ENCODE results near the gene NHLH2.

NHLH2 gene

DNA sequence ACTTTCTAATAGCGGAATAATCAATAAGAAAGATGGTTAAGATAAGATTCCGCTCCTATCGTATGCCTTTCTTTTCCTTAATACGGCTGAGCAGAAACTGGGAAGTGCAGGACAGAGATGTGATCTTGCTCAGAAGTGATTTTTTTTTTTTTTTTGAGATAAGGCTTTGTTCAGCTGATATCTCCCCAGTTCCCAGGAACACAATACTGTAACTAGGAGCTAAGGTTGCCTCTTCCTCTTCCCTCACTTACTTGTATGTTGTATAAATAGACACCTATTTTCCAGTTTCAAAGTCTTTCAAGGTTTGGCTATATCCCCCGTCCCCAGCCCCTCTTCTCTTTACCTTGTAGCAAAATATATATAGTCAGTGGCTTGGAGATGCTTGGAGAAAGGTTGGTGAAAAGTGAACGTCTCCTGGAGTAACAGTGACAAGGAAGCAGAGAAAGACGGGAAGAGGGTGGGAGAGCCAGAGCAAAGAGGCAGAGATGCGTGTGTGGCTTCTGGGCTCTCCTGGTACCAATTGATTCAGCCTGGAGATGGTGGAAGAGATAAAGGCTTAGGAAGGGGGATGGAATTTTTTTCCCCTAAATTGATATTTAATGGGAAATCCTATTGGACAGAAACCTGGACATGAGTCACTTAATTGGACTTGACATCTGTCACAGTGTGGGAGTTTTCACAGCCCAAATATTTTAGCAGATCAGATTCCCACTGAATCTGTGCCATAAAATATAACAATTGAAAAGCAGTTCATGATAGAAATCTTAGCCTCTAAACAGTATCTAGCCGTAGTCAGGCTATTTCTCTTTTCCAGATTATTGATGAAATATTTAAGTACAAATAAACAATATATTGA lies at the start of gene NHLH2:
Gene NHLH2 (minus strand): TSS at position 522 of the 856 bp plus-strand sequence. CDS start 2,754 bp downstream, outside the sequence.
- in situ Hi-C loops (cut with HindIII; ENCODE audit: low sequenced_read_pairs): no loop called here

DNA sequence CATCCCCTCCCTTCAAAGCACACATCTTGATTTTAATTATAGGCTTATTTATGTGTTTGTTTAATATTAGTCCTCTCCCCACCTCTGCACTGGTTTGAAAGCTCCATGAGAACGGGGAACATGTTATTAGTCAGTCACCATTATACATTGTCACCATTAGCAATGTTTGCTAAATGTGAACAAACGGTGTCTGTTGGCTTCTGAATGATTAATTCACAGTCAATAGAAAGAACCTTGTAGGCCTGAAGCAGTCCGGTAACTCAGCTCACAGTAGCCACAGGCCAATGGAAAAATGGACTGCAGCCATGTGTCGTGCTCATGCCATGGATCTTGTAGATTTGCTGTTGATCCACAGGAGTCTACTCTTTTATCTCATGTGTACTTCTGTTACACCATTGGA lies 49.7 kb upstream of the NHLH2 start:
- in situ Hi-C loops (cut with HindIII; ENCODE audit: low sequenced_read_pairs): no loop called here

DNA sequence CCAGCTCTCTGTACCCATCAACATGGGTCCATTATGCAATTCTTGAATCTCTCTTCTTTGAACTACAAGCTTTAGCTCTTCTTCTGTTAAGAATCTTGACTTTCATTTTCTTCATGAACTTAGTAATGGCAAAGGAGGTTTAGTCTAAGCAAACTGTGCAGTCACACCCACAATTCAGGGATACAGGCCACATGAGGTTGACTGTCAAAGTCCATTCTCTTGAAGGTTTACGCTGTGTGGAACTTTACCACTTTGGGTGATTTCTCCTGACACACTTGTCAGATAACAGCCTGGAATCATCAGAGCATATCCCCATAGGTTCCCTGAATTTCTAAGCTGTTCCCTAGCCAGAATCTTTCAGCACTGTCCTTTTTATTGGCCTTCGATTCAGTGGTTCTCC lies 48.0 kb upstream of the NHLH2 start:
- in situ Hi-C loops (cut with HindIII; ENCODE audit: low sequenced_read_pairs): no loop called here

DNA sequence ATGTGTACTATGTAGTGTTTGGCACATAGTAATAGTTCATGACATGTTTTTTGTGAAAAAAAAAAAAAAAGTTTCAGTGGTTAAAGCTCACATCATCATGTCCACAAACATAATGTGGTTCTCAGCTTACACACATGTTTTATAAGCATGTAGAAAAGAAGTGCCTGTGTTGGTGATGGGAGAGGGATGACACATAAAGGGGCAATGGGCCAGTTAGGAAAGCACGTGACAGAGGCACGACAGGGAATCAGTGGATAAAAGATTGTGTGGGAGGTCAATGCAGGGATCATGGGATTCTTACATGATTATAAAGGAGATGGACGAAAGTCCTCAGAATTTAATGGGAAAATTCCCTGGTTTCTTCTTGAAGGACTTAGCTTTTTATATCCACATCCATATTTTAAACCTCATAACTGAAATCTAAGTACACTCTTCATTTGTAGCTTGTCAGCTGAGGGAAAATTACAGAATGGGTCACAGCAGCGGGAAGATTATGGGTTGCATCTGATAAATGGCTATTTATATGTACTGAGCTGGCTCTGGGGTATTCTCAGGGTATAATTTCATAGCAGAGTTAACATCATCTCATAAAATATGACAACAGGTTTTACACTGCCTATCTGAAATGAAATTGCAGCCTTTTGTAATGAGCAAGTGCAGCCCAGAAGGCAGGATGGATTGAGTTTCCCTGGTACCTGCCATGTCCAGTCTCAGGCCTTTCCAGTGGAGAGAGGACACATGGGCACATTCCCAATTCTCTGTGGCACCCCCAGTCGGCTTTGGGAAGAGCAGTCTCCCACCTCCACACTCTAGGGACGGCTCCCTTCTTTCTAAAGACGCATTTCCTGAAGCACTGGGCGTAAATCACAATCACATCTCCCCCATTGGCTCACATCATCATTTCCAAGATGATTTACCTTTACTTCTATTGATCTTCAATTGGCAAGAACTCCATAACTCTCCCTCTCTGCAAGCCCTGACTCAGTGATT lies 42.3 kb upstream of the NHLH2 start:
- in situ Hi-C loops (cut with HindIII; ENCODE audit: low sequenced_read_pairs): no loop called here

DNA sequence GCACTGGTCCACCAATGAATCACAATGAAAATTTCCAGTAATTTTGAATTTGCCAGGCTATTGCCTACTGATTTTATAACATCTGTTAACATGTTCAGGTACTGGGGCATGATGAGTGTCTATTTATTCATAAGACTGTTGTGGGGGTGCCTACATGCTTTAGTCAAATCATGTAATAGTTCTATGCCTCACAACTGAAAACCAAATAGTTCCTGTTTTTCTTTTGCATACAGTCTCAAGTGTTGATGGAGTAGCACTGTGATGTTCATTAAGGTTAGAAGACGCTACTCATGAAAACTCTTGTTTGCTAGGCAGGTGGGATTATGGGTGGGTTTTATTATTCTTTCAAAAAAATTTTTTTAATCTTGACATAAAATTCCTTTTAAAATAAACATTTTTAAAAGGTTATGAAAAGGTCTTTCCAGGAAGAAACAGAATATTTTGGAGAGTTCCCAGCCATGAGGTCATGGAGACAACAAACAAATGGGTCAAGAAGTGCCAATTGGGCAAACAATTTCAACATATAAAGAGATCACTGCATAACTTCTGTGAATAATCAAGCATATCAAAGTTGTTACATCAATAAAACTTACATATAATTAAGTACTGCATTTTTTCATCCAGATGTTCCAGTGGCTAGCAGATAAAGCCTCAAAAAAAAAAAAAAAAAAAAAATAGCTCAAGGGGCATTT lies 40.2 kb upstream of the NHLH2 start:
- in situ Hi-C loops (cut with HindIII; ENCODE audit: low sequenced_read_pairs): no loop called here

DNA sequence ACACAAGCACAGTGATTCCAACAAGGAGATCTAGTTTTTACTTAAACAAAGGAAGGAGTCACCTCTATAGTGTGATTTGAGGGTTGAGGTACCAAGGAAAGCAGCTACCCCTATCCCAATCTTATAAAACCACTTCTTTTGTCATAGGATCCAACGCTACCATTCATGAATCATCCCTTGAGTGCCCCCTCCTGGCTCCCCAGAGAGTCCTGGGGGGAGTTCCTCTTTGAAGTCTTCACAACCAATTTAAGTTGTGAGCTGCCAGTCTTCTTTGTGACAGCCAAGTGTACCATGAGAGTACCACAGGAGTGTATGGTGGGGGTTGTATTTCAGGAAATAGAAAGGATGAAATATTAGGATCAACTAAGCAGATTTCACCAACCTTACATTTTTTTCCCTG lies 39.1 kb upstream of the NHLH2 start:
- in situ Hi-C loops (cut with HindIII; ENCODE audit: low sequenced_read_pairs): no loop called here

DNA sequence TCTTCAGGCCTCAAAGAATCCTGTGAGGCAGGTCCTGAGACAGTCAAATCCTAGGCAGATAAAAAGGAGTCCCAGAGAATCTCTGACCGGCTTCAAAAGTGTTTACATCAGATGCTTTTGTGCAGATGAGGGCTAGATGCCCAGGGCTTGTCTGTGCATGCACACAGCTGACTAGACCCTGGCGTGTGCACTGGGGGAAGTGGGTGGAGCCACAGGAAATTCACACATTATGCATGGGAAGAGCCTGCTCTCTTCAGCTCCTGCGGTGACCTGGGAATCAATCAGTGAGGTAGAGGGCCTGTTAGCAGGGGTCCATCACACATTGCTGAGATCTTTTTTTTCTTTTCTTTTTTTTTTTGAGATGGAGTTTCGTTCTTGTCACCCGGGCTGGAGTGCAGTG lies 36.6 kb upstream of the NHLH2 start:
- in situ Hi-C loops (cut with HindIII; ENCODE audit: low sequenced_read_pairs): no loop called here

DNA sequence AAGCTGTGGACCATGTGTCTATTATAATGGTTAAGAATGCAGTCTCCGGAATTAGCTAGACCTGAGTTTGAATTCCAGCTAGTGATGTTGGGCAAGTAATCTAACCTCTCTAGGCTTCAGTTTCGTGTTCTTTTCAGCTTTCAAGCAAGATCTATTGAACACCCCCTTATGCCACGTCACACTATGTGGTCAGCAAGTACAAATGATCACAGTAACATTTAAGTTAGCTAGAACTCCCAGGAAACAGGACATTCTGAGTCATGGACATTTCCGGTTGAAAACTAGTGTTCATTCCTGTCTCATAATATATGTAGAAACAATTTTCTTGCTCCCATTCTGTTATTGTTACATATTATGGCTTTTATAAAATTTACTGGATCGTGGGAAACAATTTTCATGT lies 34.0 kb upstream of the NHLH2 start:
- in situ Hi-C loops (cut with HindIII; ENCODE audit: low sequenced_read_pairs): no loop called here

DNA sequence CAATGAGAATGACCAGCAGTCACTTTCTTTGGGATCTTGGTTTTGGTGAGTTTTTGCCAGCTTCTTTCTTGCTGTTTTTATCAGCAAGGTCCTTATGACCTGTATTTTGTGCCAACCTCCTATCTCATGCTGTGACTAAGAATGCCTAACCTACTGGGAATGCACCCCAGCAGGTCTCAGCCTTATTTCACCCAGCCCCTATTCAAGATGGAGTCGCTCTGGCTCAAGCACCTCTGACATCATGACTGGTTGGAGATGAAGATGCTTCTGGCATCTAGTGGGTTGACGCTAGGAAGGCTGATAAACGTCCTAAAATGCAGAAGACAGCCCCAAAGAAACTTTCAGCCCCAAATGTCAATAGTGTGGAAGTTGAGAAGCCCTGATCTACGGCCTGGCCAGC lies 33.6 kb upstream of the NHLH2 start:
- in situ Hi-C loops (cut with HindIII; ENCODE audit: low sequenced_read_pairs): no loop called here

DNA sequence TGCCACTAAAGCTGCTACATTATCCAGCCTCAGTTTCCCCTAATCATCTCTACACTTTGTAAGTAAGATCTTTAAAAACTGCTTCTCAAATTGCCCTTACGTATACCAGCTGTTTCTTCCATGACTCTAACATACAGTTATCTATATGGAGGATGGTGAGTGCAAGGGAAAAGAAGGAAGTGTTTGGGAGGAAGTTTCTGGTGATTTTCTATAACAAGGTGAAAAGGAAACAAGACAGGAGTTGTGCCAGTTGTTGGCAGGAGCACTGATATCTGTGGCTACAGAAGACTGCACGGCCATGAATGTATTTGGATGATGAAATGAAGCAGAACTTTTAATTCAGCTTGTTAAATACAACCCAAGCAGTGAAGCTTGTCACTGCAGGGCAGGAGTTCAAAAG lies 32.3 kb upstream of the NHLH2 start:
- in situ Hi-C loops (cut with HindIII; ENCODE audit: low sequenced_read_pairs): no loop called here

DNA sequence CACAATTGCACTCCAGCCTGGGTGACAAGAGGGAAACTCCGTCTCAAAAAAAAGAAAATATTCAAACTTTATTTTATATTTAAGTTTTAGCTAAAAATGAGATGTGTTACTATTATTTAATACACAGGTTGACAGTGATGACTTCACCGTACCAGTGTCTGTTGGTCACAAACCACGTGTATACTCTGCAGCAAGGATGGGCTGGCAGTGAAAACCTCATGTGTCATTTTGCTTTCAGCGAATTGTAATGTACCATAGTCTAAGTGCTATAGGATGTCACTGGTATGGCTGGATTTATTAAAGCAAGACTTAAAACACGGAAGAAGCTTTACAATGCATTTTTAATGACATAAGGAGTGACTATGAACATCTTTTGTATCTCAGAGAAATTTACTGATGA lies 28.1 kb upstream of the NHLH2 start:
- in situ Hi-C loops (cut with HindIII; ENCODE audit: low sequenced_read_pairs): no loop called here

DNA sequence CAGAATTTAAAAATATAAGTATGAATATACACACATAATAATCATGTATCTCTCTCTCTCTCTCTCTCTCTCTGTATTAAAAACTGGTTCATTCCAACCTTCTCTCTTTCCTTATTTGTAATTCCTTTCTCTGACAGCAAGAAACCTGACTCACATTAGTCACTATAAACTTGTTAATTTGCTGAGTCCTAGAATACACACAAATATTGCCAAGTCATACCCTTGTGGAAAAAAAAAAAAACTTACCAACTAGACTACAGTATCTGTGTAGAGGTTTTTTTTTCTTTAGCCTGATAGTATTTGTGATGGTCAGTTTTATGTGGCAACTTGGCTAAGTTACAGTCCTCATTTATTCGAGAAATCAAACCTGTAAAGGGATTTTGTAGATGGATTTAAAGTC lies 26.3 kb upstream of the NHLH2 start:
- in situ Hi-C loops (cut with HindIII; ENCODE audit: low sequenced_read_pairs): no loop called here

DNA sequence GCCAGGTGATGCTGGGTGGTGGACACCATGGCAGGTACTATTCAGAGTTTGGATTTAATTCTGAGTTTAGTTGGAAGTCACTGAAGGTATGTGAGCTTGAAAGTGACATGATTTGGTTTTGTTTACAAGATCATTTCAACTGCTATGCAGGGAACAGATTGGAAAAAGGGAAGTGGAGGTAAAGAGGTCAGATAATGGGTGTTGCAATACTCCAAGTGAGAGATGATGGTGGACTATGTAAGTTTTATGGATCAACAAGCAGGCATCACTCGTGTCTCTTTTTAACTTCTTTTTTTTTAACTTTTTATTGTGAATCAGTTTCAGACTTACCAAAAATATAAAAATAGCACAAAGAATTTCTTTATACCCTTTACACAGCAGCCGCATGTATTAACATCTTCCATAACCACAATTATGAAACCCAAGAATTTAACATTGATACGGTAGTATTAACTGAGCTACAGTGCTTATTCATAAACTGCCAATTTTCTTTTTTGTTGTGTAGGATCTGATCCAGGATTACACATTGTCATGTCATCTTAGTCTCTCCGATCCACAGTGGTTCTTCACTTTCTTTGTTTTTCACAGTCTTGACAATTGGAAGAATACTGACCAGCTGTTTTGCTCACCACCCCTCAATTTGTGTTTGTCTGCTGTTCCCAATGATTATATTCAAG lies 24.9 kb upstream of the NHLH2 start:
- in situ Hi-C loops (cut with HindIII; ENCODE audit: low sequenced_read_pairs): no loop called here

DNA sequence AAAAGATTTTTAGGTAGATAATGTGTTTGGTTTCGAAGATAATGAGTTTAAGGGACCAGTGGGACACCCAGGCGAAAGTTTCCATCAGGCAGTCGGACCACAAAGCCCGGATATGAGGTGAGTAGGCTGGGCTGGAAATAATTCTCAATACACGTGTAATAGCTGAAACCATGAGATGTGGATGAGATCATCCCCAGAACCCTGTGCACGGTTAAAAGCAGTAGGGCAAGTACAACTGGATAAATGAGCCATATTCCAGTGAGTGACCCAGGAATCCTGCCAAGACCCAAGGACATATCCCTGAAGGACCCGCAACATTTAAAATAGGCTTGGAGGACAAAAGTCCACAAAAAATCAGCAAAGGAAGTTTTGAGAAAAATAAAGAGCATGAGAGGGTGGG lies 21.5 kb upstream of the NHLH2 start:
- in situ Hi-C loops (cut with HindIII; ENCODE audit: low sequenced_read_pairs): no loop called here

DNA sequence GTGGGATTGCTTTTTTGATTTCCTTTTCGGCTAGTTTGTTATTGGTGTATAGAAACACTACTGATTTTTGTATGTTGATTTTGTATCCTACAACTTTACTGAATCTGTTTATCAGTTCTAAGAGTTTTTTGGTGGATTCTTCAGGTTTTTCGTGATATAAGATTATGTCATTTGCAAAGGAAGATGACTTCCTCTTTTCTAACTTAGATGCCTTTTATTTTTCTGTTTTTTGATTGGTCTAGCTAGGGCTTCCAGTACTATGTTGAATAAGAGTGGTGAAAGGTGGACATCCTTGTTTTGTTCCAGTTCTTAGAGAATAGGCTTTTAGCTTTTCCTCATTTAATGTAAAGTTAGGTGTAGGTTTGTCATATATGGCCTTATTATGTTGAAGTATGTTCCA lies 13.1 kb upstream of the NHLH2 start:
- in situ Hi-C loops (cut with HindIII; ENCODE audit: low sequenced_read_pairs): no loop called here

DNA sequence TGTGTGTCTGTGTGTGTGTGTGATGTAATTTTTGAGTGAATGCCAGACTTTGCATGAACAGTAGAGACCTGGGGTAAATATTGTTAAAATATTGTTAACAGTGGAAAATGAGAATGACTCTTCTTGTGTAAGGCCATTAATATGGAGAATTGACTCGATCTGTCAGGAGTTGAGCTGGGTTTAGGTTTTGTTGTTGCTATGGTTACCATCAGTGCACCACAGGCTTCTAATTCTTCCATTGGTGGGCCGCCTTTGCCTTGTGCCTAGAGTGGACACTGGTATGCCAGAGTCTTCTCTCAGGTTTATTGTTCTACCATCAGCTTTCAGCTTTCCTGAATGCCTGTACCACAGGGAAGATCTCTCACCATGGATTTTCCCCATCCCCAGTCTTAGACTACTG lies 10.0 kb upstream of the NHLH2 start:
- in situ Hi-C loops (cut with HindIII; ENCODE audit: low sequenced_read_pairs): no loop called here

DNA sequence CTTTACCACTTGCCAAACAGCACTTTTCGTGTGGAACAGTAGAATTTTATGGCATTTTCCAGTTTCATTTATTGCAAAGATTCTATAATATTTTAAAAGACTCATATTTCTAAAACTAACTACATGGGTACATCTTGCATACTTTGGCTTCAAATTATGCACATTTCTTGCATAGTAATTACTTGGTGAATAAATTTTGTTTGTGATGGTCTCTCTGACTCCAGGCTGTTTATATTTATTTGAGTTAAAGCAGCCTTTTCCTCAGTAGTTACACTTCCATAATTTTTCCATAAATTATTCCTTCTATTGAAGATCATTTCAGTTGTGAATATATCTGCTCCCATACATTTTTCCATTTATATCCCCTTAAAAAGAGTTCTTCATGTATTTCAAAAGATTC lies 6.9 kb upstream of the NHLH2 start:
- in situ Hi-C loops (cut with HindIII; ENCODE audit: low sequenced_read_pairs): no loop called here

DNA sequence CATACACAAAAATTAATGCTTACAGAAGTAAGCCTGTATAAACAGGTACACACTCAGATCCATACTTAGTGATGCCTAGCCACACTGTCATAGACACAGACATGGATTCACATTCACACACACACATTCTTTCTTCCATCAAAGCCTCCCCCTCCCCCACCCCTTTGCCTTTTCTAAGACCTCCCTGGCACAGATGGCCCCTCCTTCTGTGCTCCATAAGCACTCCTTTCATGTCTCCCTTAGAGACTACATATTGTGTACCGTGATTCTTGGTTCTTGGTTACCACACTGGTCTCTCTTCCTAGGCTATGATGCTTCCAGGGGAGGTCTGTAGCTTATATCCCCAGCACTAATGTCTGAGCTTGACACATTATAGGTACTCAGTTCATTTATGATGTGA lies 2.0 kb upstream of the NHLH2 start:
- in situ Hi-C loops (cut with HindIII; ENCODE audit: low sequenced_read_pairs): no loop called here

DNA sequence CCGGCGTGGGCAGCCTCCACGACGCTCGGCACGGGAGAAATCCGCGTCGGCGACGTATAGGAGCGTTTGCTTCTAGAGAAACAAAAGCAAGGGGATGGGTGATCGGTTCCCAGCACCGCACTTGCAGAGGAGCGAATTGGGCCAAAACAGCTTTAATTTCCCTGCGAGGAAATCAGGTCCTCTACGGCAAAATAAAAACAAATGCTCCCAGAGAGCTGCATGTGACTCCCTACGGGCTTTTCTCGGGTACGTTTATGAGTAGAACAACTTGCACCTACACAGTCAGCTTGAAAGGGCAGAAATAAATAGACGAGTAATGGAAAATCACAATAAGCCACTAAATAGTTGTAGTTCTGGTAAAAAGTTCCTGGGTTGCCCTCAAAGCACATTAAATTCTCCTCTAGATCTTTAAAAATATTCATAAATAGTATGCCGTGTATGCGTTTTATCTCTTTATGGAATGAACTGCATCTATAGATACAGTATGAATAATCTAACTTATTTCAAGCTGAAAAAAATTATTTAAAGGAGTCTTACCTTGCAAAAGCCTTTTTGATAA lies 1.2 kb downstream of the NHLH2 start:
- in situ Hi-C loops (cut with HindIII; ENCODE audit: low sequenced_read_pairs): no loop called here

DNA sequence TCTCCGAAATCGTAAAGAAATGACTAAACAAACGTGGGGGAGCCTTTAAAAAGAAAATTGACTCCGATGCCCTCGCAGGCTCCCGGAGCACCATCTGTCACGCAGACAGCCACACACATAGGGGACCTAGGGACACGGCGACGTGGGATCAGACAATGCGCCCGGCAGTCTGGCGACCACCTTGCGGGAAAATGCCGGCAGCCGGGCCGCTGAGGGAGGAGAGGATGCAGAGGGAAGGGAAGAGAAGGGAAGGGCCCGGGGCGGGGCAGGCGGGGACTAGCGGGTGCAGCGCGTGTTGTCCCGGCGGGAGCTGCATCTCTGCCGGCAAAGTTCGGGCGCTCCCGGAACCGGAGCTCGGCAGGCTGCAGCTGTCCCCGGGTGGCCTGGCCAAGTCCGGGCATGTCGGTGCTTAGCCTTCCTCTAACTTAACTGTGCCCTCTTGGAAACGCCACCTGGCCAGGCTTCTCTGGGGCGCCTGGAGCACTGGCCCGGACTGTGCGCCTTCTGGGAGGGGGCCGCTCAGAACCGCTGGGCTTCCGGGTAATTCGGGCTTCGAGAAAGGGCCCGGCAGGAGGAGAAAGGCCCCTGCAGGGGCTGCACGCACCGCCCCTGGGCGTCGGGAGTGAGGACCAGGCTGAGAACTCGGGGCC lies 1.8 kb downstream of the NHLH2 start:
- in situ Hi-C loops (cut with HindIII; ENCODE audit: low sequenced_read_pairs): no loop called here

Data from DLD1 (cell line).